Fibroblast of pulmonary artery (primary cell): ENCODE results near the gene RARS1.

Experiments used
- DNase-seq: peaks from one replicate; pipeline ENCODE4 v3.0.0-alpha.2; 2010; ENCODE audit warnings: low read depth
- H3K4me3 ChIP-seq: replicated peaks from 2 replicates; pipeline ENCODE4 v1.5.1; 2011; ENCODE audit warnings: low read depth, mild to moderate bottlenecking, control low read depth, low read length, moderate library complexity
- CTCF ChIP-seq: IDR thresholded peaks from 2 replicates; pipeline ENCODE4 v1.5.1; 2011; ENCODE audit warnings: mild to moderate bottlenecking, control low read depth, low read length, inconsistent platforms; ENCODE audit errors: missing control alignments

Gene RARS1

GRCh38 chr5:168449166-168449565, 37.1 kb upstream of the RARS1 start:
- H3K4me3 ChIP-seq = no peak overlapping the region
- DNase-seq = no peak
- TF ChIP-seq CTCF = no peak

DNA sequence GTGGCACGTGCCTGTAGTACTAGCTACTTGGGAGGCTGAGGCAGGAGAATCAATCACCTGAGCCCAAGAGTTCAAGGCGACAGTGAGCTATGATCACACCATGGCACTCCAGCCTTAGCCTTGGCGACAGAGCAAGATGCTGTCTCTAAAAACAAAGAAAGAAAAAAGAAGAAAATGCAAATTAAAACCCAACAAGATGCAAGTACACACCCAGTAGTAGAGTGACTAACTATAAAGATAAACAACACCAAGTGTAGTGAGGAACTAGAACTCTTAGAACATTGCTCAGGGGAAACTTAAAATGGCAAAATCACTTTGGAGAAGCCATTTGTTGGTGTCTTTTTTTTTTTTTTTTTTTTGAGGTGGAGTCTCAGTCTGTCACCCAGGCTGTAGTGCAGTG, 34.7 kb upstream of the RARS1 start:
- H3K4me3 ChIP-seq = no peak overlapping the region
- no peak for TF ChIP-seq CTCF
- DNase-seq = no peak

DNA sequence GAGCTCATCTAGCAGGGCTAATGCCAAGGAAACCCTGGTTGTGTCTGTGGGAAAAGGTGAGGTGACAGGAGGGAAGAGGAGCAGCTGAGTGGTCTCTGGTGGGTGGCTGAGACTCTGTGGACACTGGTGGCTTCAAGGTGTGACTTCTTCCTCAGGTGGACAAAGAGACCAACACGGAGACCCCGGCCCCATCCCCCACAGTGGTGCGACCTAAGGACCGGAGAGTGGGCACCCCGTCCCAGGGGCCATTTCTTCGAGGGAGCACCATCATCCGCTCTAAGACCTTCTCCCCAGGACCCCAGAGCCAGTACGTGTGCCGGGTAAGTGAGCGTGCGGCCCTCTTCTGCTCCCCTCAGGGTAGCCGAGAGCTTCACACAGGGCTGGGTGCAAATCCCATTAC, 31.1 kb upstream of the RARS1 start:
- no peak for TF ChIP-seq CTCF
- DNase-seq = no peak

GRCh38 chr5:168457542-168457941, 28.7 kb upstream of the RARS1 start:
- no peak for TF ChIP-seq CTCF
- H3K4me3 ChIP-seq = no peak overlapping the region
- DNase-seq = no peak

More for the DNA sequence above, 31.1 kb upstream of the RARS1 start:
- no peak overlapping the region for H3K4me3 ChIP-seq

GRCh38 chr5:168460606-168461005, 25.7 kb upstream of the RARS1 start:
- H3K4me3 ChIP-seq = no peak overlapping the region
- no peak for DNase-seq
- TF ChIP-seq CTCF = no peak

GRCh38 chr5:168463081-168463480, 23.2 kb upstream of the RARS1 start:
- DNase-seq = no peak
- no peak overlapping the region for H3K4me3 ChIP-seq
- no peak for TF ChIP-seq CTCF

DNA sequence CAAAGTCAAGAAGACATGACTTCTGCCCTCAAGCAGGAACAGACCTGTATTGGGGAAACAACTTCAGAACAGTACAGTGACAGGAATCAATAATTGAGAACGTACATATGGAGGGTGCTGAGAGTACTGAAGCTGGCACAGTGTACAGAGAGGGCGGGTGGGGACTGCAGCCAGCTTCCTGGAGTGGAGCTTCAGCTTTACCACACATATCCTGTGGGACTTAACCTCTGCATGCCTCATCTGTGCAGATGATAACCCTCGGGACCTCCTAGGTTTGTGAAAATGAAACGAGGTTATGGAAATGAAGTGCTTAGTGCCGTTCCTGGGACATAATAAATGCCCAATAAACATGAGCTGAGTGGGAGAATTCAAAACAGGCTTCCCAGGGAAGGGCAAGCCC, 22.1 kb upstream of the RARS1 start:
- DNase-seq = no peak
- H3K4me3 ChIP-seq = no peak overlapping the region
- no peak for TF ChIP-seq CTCF
